Transverse colon (tissue), 4 donors: ENCODE results near the gene CDT1. TPM values are rescaled to one million over a fixed set of nuclear protein-coding genes. Genes with fewer than 3 reads are reported as not detected.
A peak's percentile ranks its signal among the peaks of the same experiment; 100 is the strongest.
"Not testable (repeated sequence)": the region's sequence is repeated elsewhere in the genome, so short reads cannot be mapped to it uniquely, and the experiment has no call there.

Experiments
- DNase-seq: peaks from one replicate; pipeline ENCODE4 v3.0.0-alpha.2; 2019
- H3K27ac ChIP-seq, 4 donors: fragments of 200-600 bp; sonication (generic); 2 replicates each; pipeline ENCODE4 v1.5.1; 2016 to 2018; ENCODE audit warnings: inconsistent platforms in 4 of 4
- H3K27me3 ChIP-seq: fragments of 200-600 bp; sonication (generic); 2 replicates; pipeline ENCODE4 v1.5.1; 2017; ENCODE audit warnings: inconsistent platforms
- H3K36me3 ChIP-seq, 4 donors: fragments of 200-600 bp; sonication (generic); 2 replicates each; pipeline ENCODE4 v1.5.1; 2017 to 2019; ENCODE audit warnings: inconsistent platforms in 4 of 4
- H3K4me1 ChIP-seq, 4 donors: fragments of 200-600 bp; sonication (generic); 2 replicates each; pipeline ENCODE4 v1.5.1; 2017 to 2020; ENCODE audit warnings: inconsistent platforms in 4 of 4
- H3K4me3 ChIP-seq, 4 donors: fragments of 200-600 bp; sonication (generic); 1 replicate in 1 of 4; 2 replicates in 3 of 4; pipeline versions ENCODE4 v1.5.1 to v1.6.1; 2017 to 2019; ENCODE audit warnings: inconsistent platforms in 4 of 4
- H3K9me3 ChIP-seq, 2 donors: fragments of 200-600 bp; sonication (generic); 2 replicates each; pipeline ENCODE4 v1.5.1; 2017 to 2019; ENCODE audit warnings: inconsistent platforms in 2 of 2
- CTCF ChIP-seq, 5 experiments: fragments of 200-600 bp in 3 of 5; fragments of 450-650 bp in 2 of 5; sonication (generic) in 3 of 5; IDR thresholded peaks; 1 replicate in 2 of 5; 2 replicates in 3 of 5; pipeline ENCODE4 v1.5.1; 2016 to 2017; ENCODE audit warnings: antibody characterized with exemption in 5 of 5, inconsistent platforms in 3 of 5, mild to moderate bottlenecking in 2 of 5, moderate library complexity in 1 of 5
- EP300 ChIP-seq: sonication (generic); formaldehyde crosslinking; IDR thresholded peaks from one replicate; pipeline ENCODE4 v1.6.1; 2017; ENCODE audit warnings: antibody characterized with exemption, low read depth
- POLR2A ChIP-seq: fragments of 450-650 bp; IDR thresholded peaks from one replicate; pipeline ENCODE4 v1.6.1; 2016; ENCODE audit warnings: antibody characterized with exemption, mild to moderate bottlenecking, moderate library complexity
- POLR2AphosphoS5 ChIP-seq, 3 donors: sonication (generic); formaldehyde crosslinking; IDR thresholded peaks; one replicate each; pipeline ENCODE4 v1.6.1; 2016; ENCODE audit warnings: antibody characterized with exemption in 3 of 3
- WGBS, 2 donors: methylation state at CpG; one replicate each; pipeline ENCODE4 v1.1.5; 2018; ENCODE audit warnings: low coverage in 1 of 2; 5-methylcytosine and 5-hydroxymethylcytosine counted together
- in situ Hi-C, 4 donors: fragments of 200-750 bp; cut with MboI; loops; one replicate each; pipeline versions ENCODE4 v1.15.0 to v1.15.1; 2017; ENCODE audit warnings: low sequenced_read_pairs in 3 of 4, low pct_ligation_motif_present in 1 of 4, low pct_unique_long_range_greater_than_20kb in 1 of 4
- intact Hi-C: fragments of 100-400 bp; cut with DNase I; formaldehyde crosslinking; loops from one replicate; pipeline ENCODE4 v1.15.1; 2023; ENCODE audit warnings: low total_unique reads
- total RNA-seq, 4 donors: library from RNA; depleted of rRNA; stranded (reverse); fragments of >200 nt; gene quantifications; one replicate each; pipeline ENCODE4 v1.1.0, GENCODE V29; 2016

Gene CDT1
- total RNA-seq, 4 donors from 2014 or later, result 3.8 to 12.5 (median 6.7) TPM; not detected in 1

GRCh38 chr16:88785106-88785924 lies 18.3 kb upstream of the CDT1 start, which contains the start of gene PIEZO1:
Gene PIEZO1, minus strand, starts transcription at chr16:88785220. Its CDS starts 256 bp downstream, at chr16:88784964.
- Histone ChIP-seq H3K4me1 (peaks cover 29 to 43% (median 40%) of the 10 kb centered on the region in 4 donors), H3K27me3 (no peaks in the 10 kb centered on the region), H3K9me3 (no peaks in the 10 kb centered on the region), H3K4me3 (peak within 1 kb of the TSS; percentile 57 to 87 (median 74)), H3K36me3 (no peaks in the 10 kb centered on the region), H3K27ac (peak within 1 kb of the TSS; percentile 90 to 97 (median 94))
- in situ Hi-C loops (no loop called here), intact Hi-C loops (loop anchor here (5.0 kb wide), 1 partner anchor 43 kb away; no protein-coding TSS in a partner anchor)
- peak; percentile 84 to 98 (median 94) for TF ChIP-seq CTCF (IDR thresholded peaks at IDR 0.05)
- TF ChIP-seq POLR2A, result peak; percentile 35
- peak; percentile 77 to 92 (median 87) for TF ChIP-seq POLR2AphosphoS5 (IDR thresholded peaks at IDR 0.05)
- no peak for TF ChIP-seq EP300
- WGBS, 2 donors, result 5% methylated on average over 54 of the region's 110 CpGs; no CpG with 5 or more reads in 1 of the 2 donors
- peak; percentile 84 for DNase-seq

GRCh38 chr16:88787579-88788314 lies 15.8 kb upstream of the CDT1 start:
- in situ Hi-C loops (no loop called here), intact Hi-C loops (loop anchor here (5.0 kb wide), 1 partner anchor 45 kb away; no protein-coding TSS in a partner anchor)
- TF ChIP-seq EP300, result no peak
- TF ChIP-seq CTCF (IDR thresholded peaks at IDR 0.05), result no peak
- no peak for TF ChIP-seq POLR2A
- TF ChIP-seq POLR2AphosphoS5 (IDR thresholded peaks at IDR 0.05), result no peak
- no peaks in the 10 kb centered on the region for H3K9me3 ChIP-seq
- H3K4me1 ChIP-seq, result peaks cover 5 to 24% (median 17%) of the 10 kb centered on the region in 4 donors
- no peak overlapping the region for H3K4me3 ChIP-seq
- DNase-seq, result no peak
- no peak overlapping the region for H3K27ac ChIP-seq
- H3K36me3 ChIP-seq, result no peaks in the 10 kb centered on the region
- H3K27me3 ChIP-seq, result peaks cover 3% of the 10 kb centered on the region
- 70 to 84% methylated on average over 6 to 11 of the region's 11 CpGs for WGBS, 2 donors

- H3K36me3 ChIP-seq, H3K9me3 ChIP-seq, H3K27ac ChIP-seq, H3K4me3 ChIP-seq, in situ Hi-C loops, DNase-seq: not testable (repeated sequence)
- intact Hi-C loops, result loop anchor here (5.0 kb wide), 1 partner anchor 46 kb away; no protein-coding TSS in a partner anchor
- 95% methylated on average over 8 of the region's 8 CpGs; no CpG with 5 or more reads in 1 of the 2 donors for WGBS, 2 donors
- Histone ChIP-seq H3K27me3 (peaks cover 10% of the 10 kb centered on the region), H3K4me1 (peaks cover 0 to 20% (median 9%) of the 10 kb centered on the region in 4 donors)
Measured at GRCh38 chr16:88788749-88789148, 14.8 kb upstream of the CDT1 start.

- Histone ChIP-seq H3K27ac (no peak overlapping the region), H3K36me3 (no peaks in the 10 kb centered on the region), H3K27me3 (peaks cover 12% of the 10 kb centered on the region), H3K9me3 (no peaks in the 10 kb centered on the region), H3K4me3 (no peak overlapping the region), H3K4me1 (peaks cover 0 to 18% (median 7%) of the 10 kb centered on the region in 4 donors)
- intact Hi-C loops (loop anchor here (5.0 kb wide), 1 partner anchor 47 kb away; no protein-coding TSS in a partner anchor), in situ Hi-C loops (no loop called here)
- WGBS, 2 donors, result 80% methylated on average over 7 of the region's 7 CpGs; no CpG with 5 or more reads in 1 of the 2 donors
- peak; percentile 10 for DNase-seq
- TF ChIP-seq EP300 (no peak), POLR2A (no peak), CTCF (IDR thresholded peaks at IDR 0.05) (no peak), POLR2AphosphoS5 (IDR thresholded peaks at IDR 0.05) (no peak)
Measured at GRCh38 chr16:88789594-88789993, 14.0 kb upstream of the CDT1 start.
